Cardiac ventricle fibroblast (primary cell): Measurements from ENCODE around the gene MTUS2. TPM values are rescaled to one million over a fixed set of nuclear protein-coding genes. Genes with fewer than 3 reads are reported as not detected.

Experiments used
- total RNA-seq: library from RNA; depleted of rRNA; stranded (reverse); fragments of >200 nt; gene quantifications from 2 replicates; pipeline ENCODE4 v1.2.3, GENCODE V29; 2015

The MTUS2 gene
- not detected in 2 replicates for total RNA-seq

DNA sequence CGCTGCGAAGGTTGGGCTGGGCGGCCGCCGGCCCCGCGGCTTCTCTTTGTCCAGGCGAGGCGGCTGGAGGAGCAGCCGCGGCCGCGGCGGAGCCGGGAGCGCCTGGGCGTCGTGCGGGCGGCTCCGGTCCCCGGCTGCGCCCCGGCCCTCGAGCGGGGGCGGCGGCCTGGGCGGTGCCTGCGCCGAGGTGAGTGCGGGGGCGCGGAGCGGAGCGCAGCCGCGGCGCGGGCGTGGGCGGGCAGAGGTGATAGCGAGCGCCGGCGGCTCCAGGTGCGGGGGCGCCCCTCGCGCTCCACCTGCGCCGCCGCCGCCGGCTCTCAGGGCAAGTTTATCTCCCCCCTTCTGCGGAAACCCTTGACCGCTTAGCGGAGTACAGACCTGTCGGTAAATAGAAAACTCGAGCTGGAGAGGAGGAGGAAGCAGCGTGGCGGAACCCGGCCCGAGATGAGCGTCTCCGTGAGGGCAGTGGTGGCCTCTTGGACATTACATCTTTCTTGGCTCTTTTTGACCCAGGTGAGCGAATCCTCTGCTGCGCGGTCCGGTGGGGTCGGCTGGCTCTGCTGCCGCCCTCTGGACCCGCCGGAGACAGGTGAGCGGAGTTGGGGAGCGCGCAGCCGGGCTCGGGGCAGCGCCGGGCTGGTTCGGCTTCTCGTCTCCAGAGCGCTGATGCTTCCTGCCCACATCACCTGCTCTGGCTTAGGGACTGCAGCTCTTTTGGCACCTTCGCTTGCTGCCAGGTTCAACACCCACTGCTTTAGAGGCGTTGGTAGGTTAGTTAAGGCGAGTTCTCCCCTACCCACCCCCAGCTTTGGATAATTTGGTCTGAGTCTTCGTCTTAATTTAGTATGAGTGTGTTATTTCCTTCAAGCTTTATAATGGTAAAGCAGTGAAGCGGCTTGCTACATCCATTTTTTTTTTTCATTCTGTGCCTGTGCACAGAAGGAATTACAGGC lies at the start of gene MTUS2:
Gene MTUS2 (plus strand): TSS at position 241 of the 953 bp plus-strand sequence.

Other genes starting within 250 kb of the MTUS2 start
- 86.3 and 89.7 TPM in 2 replicates for gene POMP, start 161.2 kb upstream of the MTUS2 start, total RNA-seq
- gene SLC46A3, start 101.4 kb upstream of the MTUS2 start, total RNA-seq: 1.9 and 2.3 TPM in 2 replicates